H1 (cell line): Measurements from ENCODE around the gene CORO7. TPM values are rescaled to one million over a fixed set of nuclear protein-coding genes. Genes with fewer than 3 reads are reported as not detected.

Source experiments
- CTCF ChIA-PET: fragments of 300-600 bp; sonication (Branson Sonifier 250); formaldehyde crosslinking; loops from one replicate; lab custom pipeline; 2021; ENCODE audit not compliant: partially characterized antibody; lab: Charles Lee
- POLR2A ChIA-PET: fragments of 300-600 bp; sonication (Branson Sonifier 250); formaldehyde crosslinking; loops from one replicate; lab custom pipeline; 2021; ENCODE audit warnings: inconsistent platforms; ENCODE audit not compliant: partially characterized antibody; lab: Charles Lee
- DNase-seq, 2 experiments: peaks; one replicate each; pipeline versions ENCODE4 v3.0.0 to v3.0.0-alpha.2; 2010 to 2022; ENCODE audit warnings: low spot score in 2 of 2, low read depth in 1 of 2, mixed read lengths in 1 of 2
- FAIRE-seq: peaks from 2 replicates; lab custom pipeline; 2011; peaks lifted over from hg19 to GRCh38; lab: Jason Lieb, UNC
- H2AFZ ChIP-seq: 2 replicates; pipeline ENCODE4 v1.8.1; 2012; ENCODE audit warnings: low read length, inconsistent platforms
- H2AK5ac ChIP-seq: 2 replicates; pipeline ENCODE4 v1.6.1; 2013; ENCODE audit warnings: low read depth, low read length
- H2BK120ac ChIP-seq: replicated peaks from 2 replicates; pipeline ENCODE3; 2013; ENCODE audit warnings: low read depth, low read length, inconsistent platforms
- H2BK12ac ChIP-seq: 2 replicates; pipeline ENCODE4 v1.6.1; 2013; ENCODE audit warnings: low read depth, low read length
- H2BK15ac ChIP-seq: 2 replicates; pipeline ENCODE4 v1.6.1; 2013; ENCODE audit warnings: low read length
- H2BK20ac ChIP-seq: 2 replicates; pipeline ENCODE4 v1.6.1; 2013; ENCODE audit warnings: low read length
- H2BK5ac ChIP-seq: 2 replicates; pipeline ENCODE4 v1.6.1; 2013; ENCODE audit warnings: low read depth, low read length
- H3K14ac ChIP-seq: 2 replicates; pipeline ENCODE4 v1.6.1; 2013; ENCODE audit warnings: inconsistent platforms; ENCODE audit not compliant: insufficient read length
- H3K18ac ChIP-seq: 2 replicates; pipeline ENCODE4 v1.6.1; 2013; ENCODE audit warnings: low read length; ENCODE audit errors: extremely low read depth
- H3K23ac ChIP-seq: 2 replicates; pipeline ENCODE4 v1.6.1; 2013; ENCODE audit warnings: inconsistent platforms; ENCODE audit not compliant: insufficient read length
- H3K23me2 ChIP-seq: 2 replicates; pipeline ENCODE4 v1.6.1; 2013; ENCODE audit warnings: low read depth, low read length
- H3K27ac ChIP-seq: 2 replicates; pipeline ENCODE4 v1.6.1; 2011; ENCODE audit warnings: low read depth, low read length, inconsistent platforms
- H3K27me3 ChIP-seq, 4 experiments: replicated peaks in 1 of 4; 1 replicate in 1 of 4; 2 replicates in 3 of 4; pipeline versions ENCODE4 v1.6.1 to v1.8.1; 2011 to 2013; ENCODE audit warnings: low read length in 3 of 4, mild to moderate bottlenecking in 3 of 4, inconsistent platforms in 2 of 4, mixed read lengths in 2 of 4, moderate library complexity in 1 of 4; ENCODE audit not compliant: control insufficient read depth in 3 of 4, insufficient read depth in 3 of 4; ENCODE audit errors: extremely low read depth in 1 of 4
- H3K36me3 ChIP-seq, 4 experiments: 2 replicates each; pipeline versions ENCODE4 v1.6.1 to v1.8.1; 2011 to 2013; ENCODE audit warnings: mild to moderate bottlenecking in 4 of 4, low read length in 3 of 4, moderate library complexity in 2 of 4, control low read depth in 1 of 4, inconsistent platforms in 1 of 4; ENCODE audit not compliant: insufficient read depth in 4 of 4, control insufficient read depth in 2 of 4
- H3K4ac ChIP-seq: replicated peaks from 2 replicates; pipeline ENCODE3; 2013; ENCODE audit warnings: low read length, low read depth, mixed read lengths, inconsistent platforms; ENCODE audit not compliant: insufficient read length
- H3K4me1 ChIP-seq, 4 experiments: replicated peaks in 1 of 4; 1 replicate in 1 of 4; 2 replicates in 3 of 4; pipeline versions ENCODE4 v1.6.1 to v1.8.1; 2011 to 2013; ENCODE audit warnings: low read length in 3 of 4, inconsistent platforms in 2 of 4, mixed read lengths in 1 of 4; ENCODE audit not compliant: insufficient read depth in 4 of 4, control insufficient read depth in 3 of 4
- H3K4me2 ChIP-seq, 2 experiments: 2 replicates each; pipeline versions ENCODE4 v1.6.1 to v1.8.1; 2011 to 2013; ENCODE audit warnings: low read depth in 2 of 2, low read length in 2 of 2, control low read depth in 1 of 2, inconsistent platforms in 1 of 2, mild to moderate bottlenecking in 1 of 2; ENCODE audit not compliant: insufficient read depth in 1 of 2
- H3K4me3 ChIP-seq, 4 experiments: fragments of 200-600, 300-600 bp in 1 of 4; sonication (generic), shearing (Covaris generic), sonication (Bioruptor Twin) in 1 of 4; 2 replicates each; pipeline versions ENCODE4 v1.5.1 to v1.8.1; 2011 to 2016; ENCODE audit warnings: low read length in 4 of 4, low read depth in 3 of 4, control low read depth in 2 of 4, inconsistent platforms in 2 of 4, mild to moderate bottlenecking in 2 of 4, mixed read lengths in 1 of 4, moderate library complexity in 1 of 4; ENCODE audit not compliant: insufficient read depth in 2 of 4; ENCODE audit errors: extremely low read depth in 1 of 4
- H3K56ac ChIP-seq: replicated peaks from 2 replicates; pipeline ENCODE3; 2013; ENCODE audit warnings: low read depth, mild to moderate bottlenecking, mixed read lengths, low read length, inconsistent platforms; ENCODE audit not compliant: insufficient read length
- H3K79me1 ChIP-seq: 2 replicates; pipeline ENCODE4 v1.6.1; 2013; ENCODE audit warnings: low read depth, low read length, control low read depth
- H3K79me2 ChIP-seq, 2 experiments: 2 replicates each; pipeline versions ENCODE4 v1.6.1 to v1.8.1; 2012 to 2013; ENCODE audit warnings: low read length in 2 of 2, mild to moderate bottlenecking in 2 of 2, inconsistent platforms in 1 of 2; ENCODE audit not compliant: insufficient read depth in 2 of 2, control insufficient read depth in 1 of 2
- H3K9ac ChIP-seq, 4 experiments: replicated peaks in 1 of 4; 1 replicate in 1 of 4; 2 replicates in 3 of 4; pipeline versions ENCODE4 v1.6.1 to v1.8.1; 2011 to 2013; ENCODE audit warnings: low read depth in 3 of 4, low read length in 3 of 4, control low read depth in 2 of 4, mild to moderate bottlenecking in 2 of 4, moderate library complexity in 2 of 4, inconsistent platforms in 1 of 4; ENCODE audit errors: extremely low read depth in 1 of 4
- H3K9me3 ChIP-seq, 2 experiments: 2 replicates each; pipeline versions ENCODE4 v1.6.1 to v1.8.1; 2012 to 2013; ENCODE audit warnings: mild to moderate bottlenecking in 2 of 2, moderate library complexity in 2 of 2, control low read depth in 1 of 2, inconsistent platforms in 1 of 2, low read depth in 1 of 2, low read length in 1 of 2, mixed read lengths in 1 of 2; ENCODE audit not compliant: insufficient read depth in 2 of 2
- H4K20me1 ChIP-seq, 2 experiments: replicated peaks in 1 of 2; 2 replicates each; pipeline versions ENCODE3 to v1.8.1; 2011 to 2013; ENCODE audit warnings: inconsistent platforms in 2 of 2, low read length in 2 of 2, mild to moderate bottlenecking in 1 of 2; ENCODE audit not compliant: insufficient read depth in 2 of 2, control insufficient read depth in 1 of 2
- H4K5ac ChIP-seq: 2 replicates; pipeline ENCODE4 v1.6.1; 2013; ENCODE audit warnings: low read length, low read depth, mixed read lengths, inconsistent platforms; ENCODE audit not compliant: insufficient read length
- H4K8ac ChIP-seq: 2 replicates; pipeline ENCODE4 v1.8.0; 2013; ENCODE audit warnings: mild to moderate bottlenecking, moderate library complexity, low read length, inconsistent platforms; ENCODE audit not compliant: insufficient read depth; ENCODE audit errors: extremely low read depth
- H4K91ac ChIP-seq: replicated peaks from 2 replicates; pipeline ENCODE3; 2013; ENCODE audit warnings: low read length, mixed read lengths, inconsistent platforms; ENCODE audit not compliant: insufficient read length
- BCL11A ChIP-seq, 2 experiments: IDR thresholded peaks; one replicate each; pipeline ENCODE4 v1.6.1; 2011; ENCODE audit warnings: low read depth in 2 of 2, low read length in 2 of 2, mild to moderate bottlenecking in 2 of 2
- CEBPB ChIP-seq: IDR thresholded peaks from 2 replicates; pipeline ENCODE4 v1.6.1; 2012; ENCODE audit warnings: low read depth, low read length
- JUN ChIP-seq: IDR thresholded peaks from 2 replicates; pipeline ENCODE4 v1.6.1; 2011; ENCODE audit warnings: low read depth, mild to moderate bottlenecking, improper control_type of control experiment, low read length
- PHF8 ChIP-seq: fragments of 200-600 bp; sonication (generic); conservative IDR thresholded peaks from 2 replicates; pipeline ENCODE4 v1.7.1; 2012; ENCODE audit warnings: low read depth, mild to moderate bottlenecking, inconsistent platforms, low read length, moderate library complexity
- RAD21 ChIP-seq, 2 experiments: IDR thresholded peaks in 1 of 2; conservative IDR thresholded peaks in 1 of 2; 2 replicates each; pipeline ENCODE4 v1.6.1; 2011; ENCODE audit warnings: low read depth in 2 of 2, low read length in 2 of 2, improper control_type of control experiment in 1 of 2, inconsistent platforms in 1 of 2, mild to moderate bottlenecking in 1 of 2, moderate library complexity in 1 of 2
- SP4 ChIP-seq: IDR thresholded peaks from 2 replicates; pipeline ENCODE4 v1.6.1; 2012; ENCODE audit warnings: low read length, inconsistent platforms
- ZNF274 ChIP-seq: IDR thresholded peaks from 2 replicates; pipeline ENCODE4 v1.7.0; 2012; ENCODE audit warnings: low read length, borderline replicate concordance; ENCODE audit errors: extremely low read depth
- WGBS, 2 experiments: shearing (Covaris generic) in 1 of 2; methylation state at CpG; one replicate each; pipeline versions ENCODE4 v1.1.6 to v1.1.7; 2013 to 2015; ENCODE audit warnings: low lambda C conversion rate in 2 of 2, mixed read lengths in 2 of 2, inconsistent platforms in 1 of 2, low coverage in 1 of 2, missing lambda C conversion rate in 1 of 2; ENCODE audit not compliant: insufficient replicate concordance in 2 of 2, insufficient coverage in 1 of 2, insufficient read length in 1 of 2; ENCODE audit errors: extremely low coverage in 1 of 2, missing lambda C conversion rate in 1 of 2; 5-methylcytosine and 5-hydroxymethylcytosine counted together
- polyA plus RNA-seq, 7 experiments: library from polyadenylated mRNA; depleted of rRNA in 3 of 7; stranded (reverse) in 5 of 7; unstranded in 2 of 7; fragments of >200 nt in 5 of 7; fragments of 200-250 nt in 2 of 7; gene quantifications; 1 replicate in 5 of 7; 2 replicates in 1 of 7; 4 replicates in 1 of 7; pipeline versions ENCODE4 v1.2.1 to v1.2.3, GENCODE V29; 2011 to 2013; ENCODE audit warnings: missing spikeins in 2 of 7, mixed read lengths in 2 of 7
- total RNA-seq: library from RNA; stranded (reverse); fragmentation: NEBNext Ultra II Directional; extraction: Animal tissue kit (Norgen Biotek cat#: 25700); gene quantifications from 2 replicates; pipeline ENCODE4 v1.2.1, GENCODE V29; 2021
- TF ChIP-seq, protein P1 (sequence below): IDR thresholded peaks from 2 replicates; pipeline ENCODE4 v1.6.1; 2011; ENCODE audit warnings: low read depth, mild to moderate bottlenecking, low read length; ENCODE audit not compliant: insufficient read depth
- TF ChIP-seq, protein P2 (sequence below): IDR thresholded peaks from 2 replicates; pipeline ENCODE4 v1.6.1; 2011; ENCODE audit warnings: low read length, improper control_type of control experiment

The CORO7 gene
- total and polyA plus RNA-seq, 2 of the 8 experiments (the other 6 are each of a cell fraction or from before 2014, with no cell fraction given), result 25.2 to 29.8 TPM

DNA sequence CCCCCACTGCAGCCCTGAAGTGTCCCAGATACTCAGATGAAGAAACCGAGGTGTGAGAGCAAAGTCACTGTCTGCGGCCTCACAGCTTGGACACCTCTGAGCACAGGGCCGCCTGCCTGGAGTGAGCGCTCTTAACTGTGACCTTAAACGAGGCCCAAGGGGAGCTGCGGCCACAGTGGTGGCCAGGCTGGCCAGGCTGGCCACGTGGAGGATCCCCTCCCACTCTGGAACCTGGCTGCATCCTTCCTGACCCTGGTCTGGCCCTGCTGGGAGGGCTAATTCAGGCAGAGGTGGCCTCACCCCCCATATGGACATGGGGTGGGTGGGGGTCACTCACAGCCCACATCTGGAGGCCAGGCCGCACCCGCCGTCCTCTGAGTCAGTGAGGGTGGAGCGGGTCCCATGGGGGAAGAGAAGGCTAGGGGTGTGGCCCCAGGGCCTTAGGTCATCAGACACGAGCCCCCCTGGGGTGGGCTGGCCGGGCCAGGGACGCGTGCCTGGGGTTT is 38.2 kb downstream of the CORO7 start:
- Histone ChIP-seq H3K4me3 (no peak overlapping the region), H2AFZ (no peak overlapping the region), H3K23ac (no peak overlapping the region), H3K4me1 (peaks cover 4 to 53% (median 44%) of the 10 kb centered on the region in 4 experiments), H3K9ac (no peak overlapping the region), H3K9me3 (no peaks in the 10 kb centered on the region), H2BK120ac (no peak overlapping the region), H2AK5ac (0 out of 2 replicates have a peak overlapping the region, but pooled peaks have one; percentile 59), H2BK5ac (peak overlapping the region; percentile 83; the same call in 1 of the 2 replicates), H4K91ac (peak overlapping the region; percentile 66), H3K14ac (no peak overlapping the region), H4K8ac (no peak overlapping the region; the same call in 1 of the 2 replicates), H3K79me1 (peaks cover 3% of the 10 kb centered on the region; the same call in 1 of the 2 replicates), H3K56ac (no peak overlapping the region), H2BK15ac (0 out of 2 replicates have a peak overlapping the region, but pooled peaks have one; percentile 46), H4K20me1 (peaks cover 2 to 29% of the 10 kb centered on the region in 2 experiments), H2BK20ac (peak overlapping the region; percentile 72; the same call in 1 of the 2 replicates), H2BK12ac (0 out of 2 replicates have a peak overlapping the region, but pooled peaks have one; percentile 63), H3K18ac (peak overlapping the region; percentile 16; the same call in 1 of the 2 replicates), H3K4me2 (no peak overlapping the region; a peak in 1 of 4 replicates), H3K27me3 (no peaks in the 10 kb centered on the region), H3K27ac (no peak overlapping the region), H3K79me2 (peaks cover 0 to 11% of the 10 kb centered on the region in 2 experiments; a peak in 1 of 4 replicates), H3K4ac (peak overlapping the region; percentile 12), H3K36me3 (peaks cover 0 to 18% (median 2%) of the 10 kb centered on the region in 4 experiments; a peak in 4 of 8 replicates), H3K23me2 (no peaks in the 10 kb centered on the region; the same call in 1 of the 2 replicates), H4K5ac (no peak overlapping the region)
- no peak for DNase-seq
- FAIRE-seq, result no peak
- ChIA-PET CTCF (interaction anchor here (0.6 to 24.8 kb wide), 18 partner anchors 8 to 395 kb away, joined by 3 to 659 read pairs (median 4); no protein-coding TSS in a partner anchor), POLR2A (interaction anchor here (1.4 to 11.7 kb wide), 7 partner anchors 9 to 30 kb away, joined by 4 to 223 read pairs (median 12); partner anchors contain the start of gene PAM16)
- 90% methylated on average over 14 of the region's 15 CpGs; no CpG with 5 or more reads in 1 of the 2 experiments for WGBS, 2 experiments
- TF ChIP-seq BCL11A (IDR thresholded peaks at IDR 0.05; ENCODE audit: low read depth in 2 of 2, low read length in 2 of 2) (no peak), ZNF274 (no peak), PHF8 (no peak), SP4 (no peak), RAD21 (IDR thresholded peaks at IDR 0.05 in 1 of 2, conservative IDR thresholded peaks at IDR 0.05 in 1 of 2; ENCODE audit: low read depth in 2 of 2, low read length in 2 of 2) (no peak), JUN (no peak), CEBPB (no peak)
- TF ChIP-seq, protein P1, sequence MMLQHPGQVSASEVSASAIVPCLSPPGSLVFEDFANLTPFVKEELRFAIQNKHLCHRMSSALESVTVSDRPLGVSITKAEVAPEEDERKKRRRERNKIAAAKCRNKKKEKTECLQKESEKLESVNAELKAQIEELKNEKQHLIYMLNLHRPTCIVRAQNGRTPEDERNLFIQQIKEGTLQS, result no peak
- TF ChIP-seq, protein P2, sequence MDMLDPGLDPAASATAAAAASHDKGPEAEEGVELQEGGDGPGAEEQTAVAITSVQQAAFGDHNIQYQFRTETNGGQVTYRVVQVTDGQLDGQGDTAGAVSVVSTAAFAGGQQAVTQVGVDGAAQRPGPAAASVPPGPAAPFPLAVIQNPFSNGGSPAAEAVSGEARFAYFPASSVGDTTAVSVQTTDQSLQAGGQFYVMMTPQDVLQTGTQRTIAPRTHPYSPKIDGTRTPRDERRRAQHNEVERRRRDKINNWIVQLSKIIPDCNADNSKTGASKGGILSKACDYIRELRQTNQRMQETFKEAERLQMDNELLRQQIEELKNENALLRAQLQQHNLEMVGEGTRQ, result no peak
